ENCODE data around the gene TMEM161A.
A peak's percentile ranks its signal among the peaks of the same experiment; 100 is the strongest.
"Not testable (repeated sequence)": the region's sequence is repeated elsewhere in the genome, so short reads cannot be mapped to it uniquely, and the experiment has no call there.

TMEM161A gene

GRCh38 chr19:19121371-19121770 is 16.9 kb downstream of the TMEM161A start:
- DNase-seq (ENCODE audit: low spot score), result no peak

GRCh38 chr19:19120308-19121231 is 17.7 kb downstream of the TMEM161A start:
- DNase-seq (ENCODE audit: low spot score), result peak; percentile 27

GRCh38 chr19:19119325-19120237 is 18.7 kb downstream of the TMEM161A start:
- DNase-seq (ENCODE audit: low spot score), result no peak

- DNase-seq (ENCODE audit: low spot score), result no peak
These were observed 22.3 kb downstream of the TMEM161A start for GRCh38 chr19:19115954-19116353.

GRCh38 chr19:19113040-19113626 is 25.1 kb downstream of the TMEM161A start:
- DNase-seq (ENCODE audit: low spot score), result peak; percentile 22

- no peak for DNase-seq (ENCODE audit: low spot score)
These were observed 26.2 kb downstream of the TMEM161A start for GRCh38 chr19:19111967-19112580.

GRCh38 chr19:19111136-19111835 is 27.0 kb downstream of the TMEM161A start:
- no peak for DNase-seq (ENCODE audit: low spot score)

GRCh38 chr19:19110410-19111135 is 27.7 kb downstream of the TMEM161A start:
- peak; percentile 19 for DNase-seq (ENCODE audit: low spot score)

- no peak for DNase-seq (ENCODE audit: low spot score)
These were observed 28.7 kb downstream of the TMEM161A start for GRCh38 chr19:19109601-19110000.

GRCh38 chr19:19107654-19108053 is 30.6 kb downstream of the TMEM161A start:
- no peak for DNase-seq (ENCODE audit: low spot score)

GRCh38 chr19:19106938-19107337 is 31.3 kb downstream of the TMEM161A start:
- not testable (repeated sequence) for DNase-seq (ENCODE audit: low spot score)

GRCh38 chr19:19106056-19106551 is 32.2 kb downstream of the TMEM161A start:
- no peak for DNase-seq (ENCODE audit: low spot score)

GRCh38 chr19:19105365-19106055 is 32.8 kb downstream of the TMEM161A start:
- peak; percentile 19 for DNase-seq (ENCODE audit: low spot score)

GRCh38 chr19:19103167-19103566 is 35.1 kb downstream of the TMEM161A start:
- DNase-seq (ENCODE audit: low spot score), result no peak

- not testable (repeated sequence) for DNase-seq (ENCODE audit: low spot score)
These were observed 35.7 kb downstream of the TMEM161A start for GRCh38 chr19:19102566-19102965.

GRCh38 chr19:19101540-19101939 is 36.7 kb downstream of the TMEM161A start:
- no peak for DNase-seq (ENCODE audit: low spot score)

GRCh38 chr19:19098703-19099632 is 39.3 kb downstream of the TMEM161A start:
- DNase-seq (ENCODE audit: low spot score), result no peak

- no peak for DNase-seq (ENCODE audit: low spot score)
These were observed 40.1 kb downstream of the TMEM161A start for GRCh38 chr19:19098084-19098702.

Data from cerebellar cortex (tissue), 1 donor.